WTC11 (cell line): Measurements from ENCODE around the gene RASGRF1. TPM values are rescaled to one million over a fixed set of nuclear protein-coding genes. Genes with fewer than 3 reads are reported as not detected.
A peak's percentile ranks its signal among the peaks of the same experiment; 100 is the strongest.

Experiments used
- ATAC-seq: fragments of 200-7000 bp; cut with Tn5 transposase; 2 replicates; pipeline ENCODE4 v1.10.0; 2021; ENCODE audit warnings: mild to moderate bottlenecking, moderate library complexity
- CTCF ChIA-PET: fragments of 300-600 bp; sonication (Branson Sonifier 250); formaldehyde crosslinking; loops from one replicate; lab custom pipeline; 2021; ENCODE audit warnings: antibody characterized with exemption; lab: Charles Lee
- POLR2A ChIA-PET: fragments of 350-600 bp; sonication (Branson Sonifier 250); formaldehyde crosslinking; loops from one replicate; lab custom pipeline; 2021; ENCODE audit warnings: antibody characterized with exemption; lab: Charles Lee
- DNase-seq: peaks from one replicate; pipeline ENCODE4 v3.0.0; 2021; ENCODE audit warnings: low spot score
- H3K27ac Mint-ChIP-seq: 2 replicates; pipeline ENCODE4 v1.8.0; 2021; ENCODE audit warnings: mixed read lengths
- H3K27me3 Mint-ChIP-seq: 2 replicates; pipeline ENCODE4 v1.8.0; 2021; ENCODE audit warnings: low read depth, mild to moderate bottlenecking, moderate library complexity, mixed read lengths
- H3K36me3 Mint-ChIP-seq: 2 replicates; pipeline ENCODE4 v1.8.0; 2021; ENCODE audit warnings: mixed read lengths
- H3K4me1 Mint-ChIP-seq: 2 replicates; pipeline ENCODE4 v1.8.0; 2022; ENCODE audit warnings: mixed read lengths
- H3K4me3 Mint-ChIP-seq: 2 replicates; pipeline ENCODE4 v1.8.0; 2021; ENCODE audit warnings: mild to moderate bottlenecking, moderate library complexity, mixed read lengths
- H3K9me3 Mint-ChIP-seq: 2 replicates; pipeline ENCODE4 v1.8.0; 2021; ENCODE audit warnings: mixed read lengths
- CREB1 ChIP-seq: sonication (generic); formaldehyde crosslinking; IDR thresholded peaks from 2 replicates; pipeline ENCODE4 v1.8.0; 2023; ENCODE audit warnings: mild to moderate bottlenecking, missing genetic modification reagents
- EMX1 ChIP-seq: fragments of 250-450 bp; sonication (Bioruptor Pico); IDR thresholded peaks from 2 replicates; pipeline ENCODE4 v1.8.0; 2021; ENCODE audit warnings: mild to moderate bottlenecking
- FOXK1 ChIP-seq: sonication (generic); formaldehyde crosslinking; IDR thresholded peaks from 2 replicates; pipeline ENCODE4 v1.8.0; 2022; ENCODE audit warnings: mild to moderate bottlenecking, moderate library complexity, missing genetic modification reagents
- FOXP1 ChIP-seq: sonication (generic); formaldehyde crosslinking; IDR thresholded peaks from 2 replicates; pipeline ENCODE4 v1.8.0; 2022; ENCODE audit warnings: missing genetic modification reagents, mild to moderate bottlenecking, moderate library complexity, borderline replicate concordance
- GTF2I ChIP-seq: fragments of 250-450 bp; sonication (Bioruptor Pico); conservative IDR thresholded peaks from 2 replicates; pipeline ENCODE4 v1.4.0; 2021; ENCODE audit warnings: mild to moderate bottlenecking
- IRF2 ChIP-seq: sonication (generic); formaldehyde crosslinking; IDR thresholded peaks from 2 replicates; pipeline ENCODE4 v1.8.0; 2022; ENCODE audit warnings: low read depth, missing genetic modification reagents, borderline replicate concordance
- JAZF1 ChIP-seq: fragments of 250-450 bp; sonication (Bioruptor Pico); IDR thresholded peaks from 2 replicates; pipeline ENCODE4 v1.9.0; 2021; ENCODE audit warnings: moderate library complexity, mild to moderate bottlenecking, inconsistent platforms
- NR1H2 ChIP-seq: sonication (generic); formaldehyde crosslinking; IDR thresholded peaks from 2 replicates; pipeline ENCODE4 v1.9.0; 2021; ENCODE audit warnings: mild to moderate bottlenecking, moderate library complexity, missing genetic modification reagents
- NR3C1 ChIP-seq: sonication (generic); formaldehyde crosslinking; conservative IDR thresholded peaks from 2 replicates; pipeline ENCODE4 v1.8.1; 2023; ENCODE audit warnings: low read depth, mild to moderate bottlenecking, missing genetic modification reagents
- SOX15 ChIP-seq: fragments of 250-450 bp; sonication (Bioruptor Pico); IDR thresholded peaks from 2 replicates; pipeline ENCODE4 v1.9.0; 2021; ENCODE audit warnings: mild to moderate bottlenecking
- TCF7 ChIP-seq: sonication (generic); formaldehyde crosslinking; IDR thresholded peaks from 2 replicates; pipeline ENCODE4 v1.8.0; 2022; ENCODE audit warnings: mild to moderate bottlenecking, low read depth, missing genetic modification reagents, moderate library complexity
- ZNF416 ChIP-seq: fragments of 250-450 bp; sonication (Bioruptor Pico); IDR thresholded peaks from 2 replicates; pipeline ENCODE4 v1.9.0; 2021; ENCODE audit warnings: mild to moderate bottlenecking, inconsistent platforms
- total RNA-seq: library from RNA; stranded (reverse); gene quantifications from 3 replicates; pipeline ENCODE4 v1.2.3, GENCODE V29; 2021
- TF ChIP-seq, protein P1 (sequence below): fragments of 250-450 bp; sonication (Bioruptor Pico); IDR thresholded peaks from 2 replicates; pipeline ENCODE4 v1.9.0; 2021; ENCODE audit warnings: mild to moderate bottlenecking
- TF ChIP-seq, protein P2 (sequence below): fragments of 250-450 bp; sonication (Bioruptor Pico); IDR thresholded peaks from 2 replicates; pipeline ENCODE4 v1.9.0; 2021; ENCODE audit warnings: mild to moderate bottlenecking, borderline replicate concordance
- TF ChIP-seq, protein P3 (sequence below): sonication (generic); formaldehyde crosslinking; IDR thresholded peaks from 2 replicates; pipeline ENCODE4 v1.8.0; 2022; ENCODE audit warnings: mild to moderate bottlenecking, missing genetic modification reagents
- TF ChIP-seq, protein P4 (sequence below): sonication (generic); formaldehyde crosslinking; IDR thresholded peaks from 2 replicates; pipeline ENCODE4 v1.8.1; 2022; ENCODE audit warnings: mild to moderate bottlenecking, missing genetic modification reagents, moderate library complexity, borderline replicate concordance
- TF ChIP-seq, protein P5 (sequence below): fragments of 250-450 bp; sonication (Bioruptor Pico); IDR thresholded peaks from 2 replicates; pipeline ENCODE4 v1.8.0; 2021; ENCODE audit warnings: mild to moderate bottlenecking

Gene RASGRF1
- total RNA-seq, 1 experiment from 2014 or later: 0.85 TPM

DNA sequence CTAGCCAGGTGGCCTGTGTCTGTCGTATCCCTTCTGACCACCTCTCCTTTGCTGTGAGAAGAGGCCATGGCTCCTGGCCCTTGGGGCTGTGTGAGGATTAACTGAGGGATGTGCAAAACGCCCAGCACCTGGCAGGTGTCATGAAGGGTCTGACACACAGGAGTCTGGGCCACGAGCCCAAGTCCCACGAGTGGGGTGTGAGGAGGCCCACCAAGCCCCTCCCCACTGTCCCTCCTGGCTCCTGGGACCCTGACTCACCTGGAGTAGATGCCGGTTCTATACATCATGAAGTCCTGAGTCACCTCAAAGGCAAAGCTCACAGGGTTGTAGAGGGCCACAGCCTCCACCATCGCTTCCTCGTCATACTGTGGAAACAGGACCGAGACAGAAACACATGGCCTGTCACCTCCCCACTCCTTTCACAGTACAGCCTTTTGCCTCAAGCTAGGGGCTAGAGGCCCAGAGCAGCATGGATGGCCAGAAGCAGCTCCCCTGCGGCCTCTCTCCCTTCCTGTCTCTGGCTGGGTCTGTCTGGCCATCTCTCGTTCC is 165.4 kb downstream of the RASGRF1 start (continued):
- TF ChIP-seq, protein P1, sequence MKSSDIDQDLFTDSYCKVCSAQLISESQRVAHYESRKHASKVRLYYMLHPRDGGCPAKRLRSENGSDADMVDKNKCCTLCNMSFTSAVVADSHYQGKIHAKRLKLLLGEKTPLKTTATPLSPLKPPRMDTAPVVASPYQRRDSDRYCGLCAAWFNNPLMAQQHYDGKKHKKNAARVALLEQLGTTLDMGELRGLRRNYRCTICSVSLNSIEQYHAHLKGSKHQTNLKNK (CRISPR knock-in tag): no peak
- TF ChIP-seq SOX15 (CRISPR knock-in tag) (no peak), NR1H2 (CRISPR knock-in tag) (no peak), NR3C1 (CRISPR knock-in tag) (no peak), ZNF416 (CRISPR knock-in tag) (no peak)

DNA sequence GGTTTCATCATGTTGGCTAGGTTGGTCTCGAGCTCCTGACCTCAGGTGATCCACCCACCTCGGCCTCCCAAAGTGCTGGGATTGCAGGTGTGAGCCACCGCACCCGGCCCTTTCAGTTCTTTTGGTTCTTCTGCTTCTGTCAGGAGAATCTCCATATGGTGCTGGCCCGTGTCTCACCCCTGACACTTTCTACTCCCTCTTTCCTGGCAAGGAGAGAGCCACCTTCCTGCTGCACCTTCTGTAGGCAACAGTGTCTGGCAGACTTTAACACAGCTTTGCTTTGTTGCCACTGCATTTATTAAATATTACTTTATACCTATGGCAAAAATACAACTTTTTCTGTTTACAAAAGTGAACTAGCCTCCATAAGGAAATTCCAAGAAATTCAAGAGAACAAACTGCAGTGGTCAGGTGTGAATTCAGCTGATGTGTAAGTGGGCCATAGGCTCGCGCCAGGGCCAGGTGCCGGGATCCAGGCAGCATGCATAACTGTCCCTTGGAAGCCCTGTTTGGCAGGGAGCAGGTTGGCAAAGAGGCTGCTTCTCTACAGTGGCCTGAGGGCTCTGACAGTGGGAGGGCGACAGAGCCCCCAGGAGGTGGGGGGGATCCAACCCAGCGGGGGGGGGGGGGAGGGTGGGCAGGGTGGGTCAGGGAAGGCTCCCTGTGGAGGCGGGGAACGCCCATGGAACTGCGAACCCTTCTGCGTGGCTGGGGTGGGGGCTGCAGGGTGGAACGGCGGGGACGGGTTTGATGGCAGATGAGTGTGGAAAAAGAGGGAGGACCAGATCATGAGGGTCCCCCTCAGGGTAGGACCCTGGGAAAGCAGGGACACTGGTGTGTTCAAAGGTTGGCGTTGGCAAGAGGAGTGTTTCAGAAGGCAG is 166.9 kb downstream of the RASGRF1 start:
- Mint-ChIP-seq H3K36me3 (peaks cover 31% of the 10 kb centered on the region), H3K27me3 (no peaks in the 10 kb centered on the region), H3K27ac (peak overlapping the region; percentile 69; the same call in 1 of the 2 replicates), H3K4me3 (no peak overlapping the region), H3K4me1 (no peaks in the 10 kb centered on the region), H3K9me3 (no peaks in the 10 kb centered on the region)
- ChIA-PET POLR2A (interaction anchor here (0.6 to 0.7 kb wide), 2 partner anchors 11 to 18 kb away, joined by 4 read pairs; no protein-coding TSS in a partner anchor), CTCF (interaction anchor here (1.4 to 3.6 kb wide), 7 partner anchors 14 to 261 kb away, joined by 4 to 25 read pairs (median 7); no protein-coding TSS in a partner anchor)
- DNase-seq: no peak
- no peak for ATAC-seq
- TF ChIP-seq, protein P2, sequence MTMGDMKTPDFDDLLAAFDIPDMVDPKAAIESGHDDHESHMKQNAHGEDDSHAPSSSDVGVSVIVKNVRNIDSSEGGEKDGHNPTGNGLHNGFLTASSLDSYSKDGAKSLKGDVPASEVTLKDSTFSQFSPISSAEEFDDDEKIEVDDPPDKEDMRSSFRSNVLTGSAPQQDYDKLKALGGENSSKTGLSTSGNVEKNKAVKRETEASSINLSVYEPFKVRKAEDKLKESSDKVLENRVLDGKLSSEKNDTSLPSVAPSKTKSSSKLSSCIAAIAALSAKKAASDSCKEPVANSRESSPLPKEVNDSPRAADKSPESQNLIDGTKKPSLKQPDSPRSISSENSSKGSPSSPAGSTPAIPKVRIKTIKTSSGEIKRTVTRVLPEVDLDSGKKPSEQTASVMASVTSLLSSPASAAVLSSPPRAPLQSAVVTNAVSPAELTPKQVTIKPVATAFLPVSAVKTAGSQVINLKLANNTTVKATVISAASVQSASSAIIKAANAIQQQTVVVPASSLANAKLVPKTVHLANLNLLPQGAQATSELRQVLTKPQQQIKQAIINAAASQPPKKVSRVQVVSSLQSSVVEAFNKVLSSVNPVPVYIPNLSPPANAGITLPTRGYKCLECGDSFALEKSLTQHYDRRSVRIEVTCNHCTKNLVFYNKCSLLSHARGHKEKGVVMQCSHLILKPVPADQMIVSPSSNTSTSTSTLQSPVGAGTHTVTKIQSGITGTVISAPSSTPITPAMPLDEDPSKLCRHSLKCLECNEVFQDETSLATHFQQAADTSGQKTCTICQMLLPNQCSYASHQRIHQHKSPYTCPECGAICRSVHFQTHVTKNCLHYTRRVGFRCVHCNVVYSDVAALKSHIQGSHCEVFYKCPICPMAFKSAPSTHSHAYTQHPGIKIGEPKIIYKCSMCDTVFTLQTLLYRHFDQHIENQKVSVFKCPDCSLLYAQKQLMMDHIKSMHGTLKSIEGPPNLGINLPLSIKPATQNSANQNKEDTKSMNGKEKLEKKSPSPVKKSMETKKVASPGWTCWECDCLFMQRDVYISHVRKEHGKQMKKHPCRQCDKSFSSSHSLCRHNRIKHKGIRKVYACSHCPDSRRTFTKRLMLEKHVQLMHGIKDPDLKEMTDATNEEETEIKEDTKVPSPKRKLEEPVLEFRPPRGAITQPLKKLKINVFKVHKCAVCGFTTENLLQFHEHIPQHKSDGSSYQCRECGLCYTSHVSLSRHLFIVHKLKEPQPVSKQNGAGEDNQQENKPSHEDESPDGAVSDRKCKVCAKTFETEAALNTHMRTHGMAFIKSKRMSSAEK (CRISPR knock-in tag): no peak
- TF ChIP-seq TCF7 (CRISPR knock-in tag) (no peak), FOXK1 (CRISPR knock-in tag) (no peak), CREB1 (no peak), JAZF1 (no peak), GTF2I (no peak), IRF2 (no peak), SOX15 (CRISPR knock-in tag) (no peak), EMX1 (CRISPR knock-in tag) (no peak), FOXP1 (CRISPR knock-in tag) (no peak)
- TF ChIP-seq, protein P3, sequence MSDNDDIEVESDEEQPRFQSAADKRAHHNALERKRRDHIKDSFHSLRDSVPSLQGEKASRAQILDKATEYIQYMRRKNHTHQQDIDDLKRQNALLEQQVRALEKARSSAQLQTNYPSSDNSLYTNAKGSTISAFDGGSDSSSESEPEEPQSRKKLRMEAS: no peak
- TF ChIP-seq, protein P4, sequence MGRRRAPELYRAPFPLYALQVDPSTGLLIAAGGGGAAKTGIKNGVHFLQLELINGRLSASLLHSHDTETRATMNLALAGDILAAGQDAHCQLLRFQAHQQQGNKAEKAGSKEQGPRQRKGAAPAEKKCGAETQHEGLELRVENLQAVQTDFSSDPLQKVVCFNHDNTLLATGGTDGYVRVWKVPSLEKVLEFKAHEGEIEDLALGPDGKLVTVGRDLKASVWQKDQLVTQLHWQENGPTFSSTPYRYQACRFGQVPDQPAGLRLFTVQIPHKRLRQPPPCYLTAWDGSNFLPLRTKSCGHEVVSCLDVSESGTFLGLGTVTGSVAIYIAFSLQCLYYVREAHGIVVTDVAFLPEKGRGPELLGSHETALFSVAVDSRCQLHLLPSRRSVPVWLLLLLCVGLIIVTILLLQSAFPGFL (CRISPR knock-in tag): no peak
- TF ChIP-seq, protein P5, sequence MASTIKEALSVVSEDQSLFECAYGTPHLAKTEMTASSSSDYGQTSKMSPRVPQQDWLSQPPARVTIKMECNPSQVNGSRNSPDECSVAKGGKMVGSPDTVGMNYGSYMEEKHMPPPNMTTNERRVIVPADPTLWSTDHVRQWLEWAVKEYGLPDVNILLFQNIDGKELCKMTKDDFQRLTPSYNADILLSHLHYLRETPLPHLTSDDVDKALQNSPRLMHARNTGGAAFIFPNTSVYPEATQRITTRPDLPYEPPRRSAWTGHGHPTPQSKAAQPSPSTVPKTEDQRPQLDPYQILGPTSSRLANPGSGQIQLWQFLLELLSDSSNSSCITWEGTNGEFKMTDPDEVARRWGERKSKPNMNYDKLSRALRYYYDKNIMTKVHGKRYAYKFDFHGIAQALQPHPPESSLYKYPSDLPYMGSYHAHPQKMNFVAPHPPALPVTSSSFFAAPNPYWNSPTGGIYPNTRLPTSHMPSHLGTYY (CRISPR knock-in tag): no peak
